Mammary microvascular endothelial cell (primary cell): ENCODE results near the gene RTL10. TPM values are rescaled to one million over a fixed set of nuclear protein-coding genes. Genes with fewer than 3 reads are reported as not detected.

ENCODE experiments used
- total RNA-seq: library from RNA; depleted of rRNA; stranded (reverse); fragments of >200 nt; gene quantifications from 2 replicates; pipeline ENCODE4 v1.2.3, GENCODE V29; 2015

RTL10 gene
- 20.7 and 23.7 TPM in 2 replicates for total RNA-seq

GRCh38 chr22:19854778-19855503 is at the start of gene RTL10, which contains the start of gene GNB1L:
Gene RTL10 (minus strand): TSS chr22:19854874. CDS start chr22:19852261, 2,613 bp downstream.
Gene GNB1L (minus strand): TSS chr22:19854874. CDS start chr22:19821355, 33,519 bp downstream.

Other genes with a start within 250 kb of the RTL10 start
- 7.9 and 8.7 TPM in 2 replicates for gene SEPTIN5, start 140.4 kb downstream of the RTL10 start, total RNA-seq
- 1.0 and 3.7 TPM in 2 replicates for gene GP1BB, start 131.3 kb downstream of the RTL10 start, total RNA-seq
- 12.3 and 14.5 TPM in 2 replicates for gene TBX1, start 94.1 kb downstream of the RTL10 start, total RNA-seq
- 10.6 and 11.7 TPM in 2 replicates for gene GNB1L, start within 50 bp of the RTL10 start, total RNA-seq
- gene COMT, start 86.9 kb upstream of the RTL10 start, total RNA-seq: 415 and 461 TPM in 2 replicates
- 83.2 and 83.9 TPM in 2 replicates for gene TXNRD2, start 86.9 kb upstream of the RTL10 start, total RNA-seq
- 91.8 and 101 TPM in 2 replicates for gene ARVCF, start 161.9 kb upstream of the RTL10 start, total RNA-seq
- 29.2 and 37.5 TPM in 2 replicates for gene TANGO2, start 166.2 kb upstream of the RTL10 start, total RNA-seq
- gene DGCR8, start 225.4 kb upstream of the RTL10 start, total RNA-seq: 18.3 and 19.0 TPM in 2 replicates